Lower leg skin (tissue), 4 donors: ENCODE results near the gene ITPRID1. TPM values are rescaled to one million over a fixed set of nuclear protein-coding genes. Genes with fewer than 3 reads are reported as not detected.

Source experiments
- DNase-seq, 2 donors: peaks; one replicate each; pipeline ENCODE4 v3.0.0-alpha.2; 2019; ENCODE audit warnings: low spot score in 2 of 2
- H3K4me3 ChIP-seq: fragments of 200-600 bp; sonication (generic); 2 replicates; pipeline ENCODE4 v1.5.1; 2017; ENCODE audit warnings: mild to moderate bottlenecking, low read depth; ENCODE audit not compliant: poor library complexity, severe bottlenecking
- POLR2A ChIP-seq, 2 donors: fragments of 450-650 bp; IDR thresholded peaks; one replicate each; pipeline ENCODE4 v1.6.1; 2016 to 2017; ENCODE audit warnings: antibody characterized with exemption in 2 of 2, mild to moderate bottlenecking in 1 of 2, moderate library complexity in 1 of 2
- WGBS, 2 donors: methylation state at CpG; one replicate each; pipeline ENCODE4 v1.1.5; 2018; 5-methylcytosine and 5-hydroxymethylcytosine counted together
- intact Hi-C: fragments of 100-400 bp; cut with DNase I; formaldehyde crosslinking; loops from one replicate; pipeline ENCODE4 v1.15.0; 2023; ENCODE audit warnings: low total_unique reads
- total RNA-seq, 4 donors: library from RNA; depleted of rRNA; stranded (reverse); fragments of >200 nt; gene quantifications; one replicate each; pipeline ENCODE4 v1.1.0, GENCODE V29; 2016
- TF ChIP-seq, protein P1 (sequence below), 3 donors: fragments of 450-650 bp; IDR thresholded peaks; one replicate each; pipeline ENCODE4 v1.5.1; 2016; ENCODE audit warnings: antibody characterized with exemption in 3 of 3, mild to moderate bottlenecking in 3 of 3, moderate library complexity in 2 of 3

The ITPRID1 gene
- total RNA-seq, 4 donors from 2014 or later: 0.63 to 17.4 (median 9.6) TPM

DNA sequence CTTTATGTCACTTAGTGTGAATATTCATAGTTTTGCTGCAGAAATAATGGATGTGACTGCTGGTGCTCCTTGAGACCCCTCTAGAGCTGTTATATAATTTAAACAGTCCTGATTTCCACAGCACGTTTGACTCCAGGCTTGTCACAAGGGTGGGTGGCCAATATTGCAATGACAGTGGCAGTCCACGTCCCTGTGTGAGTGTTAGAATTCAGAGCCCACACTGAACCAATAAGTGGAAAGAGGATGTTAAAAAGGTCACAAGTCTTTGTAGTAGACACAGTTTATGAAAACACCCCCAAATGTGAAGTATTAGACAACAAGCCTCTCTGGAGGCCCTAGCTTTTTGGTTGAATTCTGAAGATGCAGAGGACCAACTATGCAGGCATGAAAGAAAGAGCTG is 175.1 kb downstream of the ITPRID1 start:
- intact Hi-C loops: no loop called here
- TF ChIP-seq, protein P1, sequence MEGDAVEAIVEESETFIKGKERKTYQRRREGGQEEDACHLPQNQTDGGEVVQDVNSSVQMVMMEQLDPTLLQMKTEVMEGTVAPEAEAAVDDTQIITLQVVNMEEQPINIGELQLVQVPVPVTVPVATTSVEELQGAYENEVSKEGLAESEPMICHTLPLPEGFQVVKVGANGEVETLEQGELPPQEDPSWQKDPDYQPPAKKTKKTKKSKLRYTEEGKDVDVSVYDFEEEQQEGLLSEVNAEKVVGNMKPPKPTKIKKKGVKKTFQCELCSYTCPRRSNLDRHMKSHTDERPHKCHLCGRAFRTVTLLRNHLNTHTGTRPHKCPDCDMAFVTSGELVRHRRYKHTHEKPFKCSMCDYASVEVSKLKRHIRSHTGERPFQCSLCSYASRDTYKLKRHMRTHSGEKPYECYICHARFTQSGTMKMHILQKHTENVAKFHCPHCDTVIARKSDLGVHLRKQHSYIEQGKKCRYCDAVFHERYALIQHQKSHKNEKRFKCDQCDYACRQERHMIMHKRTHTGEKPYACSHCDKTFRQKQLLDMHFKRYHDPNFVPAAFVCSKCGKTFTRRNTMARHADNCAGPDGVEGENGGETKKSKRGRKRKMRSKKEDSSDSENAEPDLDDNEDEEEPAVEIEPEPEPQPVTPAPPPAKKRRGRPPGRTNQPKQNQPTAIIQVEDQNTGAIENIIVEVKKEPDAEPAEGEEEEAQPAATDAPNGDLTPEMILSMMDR (IDR thresholded peaks at IDR 0.05): no peak
- no peak for TF ChIP-seq POLR2A (IDR thresholded peaks at IDR 0.05)
- no peak for DNase-seq
- H3K4me3 ChIP-seq: no peak overlapping the region
- 41 to 52% methylated on average over 2 of the region's 2 CpGs for WGBS, 2 donors

DNA sequence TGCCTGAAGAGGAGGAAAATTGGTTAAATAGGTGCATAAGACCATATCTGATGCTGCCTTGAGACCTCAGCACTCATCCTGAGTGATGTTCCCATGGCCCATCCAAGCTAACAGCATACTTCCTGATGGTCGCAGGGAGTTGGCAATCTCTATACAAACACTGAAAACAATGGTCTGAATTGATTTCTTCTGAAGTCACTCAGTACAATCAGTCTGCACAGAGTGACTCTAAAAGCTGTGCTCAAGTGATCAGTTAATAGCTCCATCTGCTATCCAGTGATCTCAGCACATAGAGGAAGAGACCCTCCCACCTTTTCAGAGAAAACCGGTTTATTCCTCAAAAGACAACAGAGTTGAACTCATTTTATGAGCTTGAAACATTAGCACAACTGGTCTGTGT is 177.0 kb downstream of the ITPRID1 start:
- 34 to 54% methylated on average over 2 of the region's 2 CpGs for WGBS, 2 donors
- intact Hi-C loops: no loop called here
- no peak for DNase-seq
- TF ChIP-seq, protein P1 (IDR thresholded peaks at IDR 0.05): no peak
- no peak for TF ChIP-seq POLR2A (IDR thresholded peaks at IDR 0.05)
- no peak overlapping the region for H3K4me3 ChIP-seq

DNA sequence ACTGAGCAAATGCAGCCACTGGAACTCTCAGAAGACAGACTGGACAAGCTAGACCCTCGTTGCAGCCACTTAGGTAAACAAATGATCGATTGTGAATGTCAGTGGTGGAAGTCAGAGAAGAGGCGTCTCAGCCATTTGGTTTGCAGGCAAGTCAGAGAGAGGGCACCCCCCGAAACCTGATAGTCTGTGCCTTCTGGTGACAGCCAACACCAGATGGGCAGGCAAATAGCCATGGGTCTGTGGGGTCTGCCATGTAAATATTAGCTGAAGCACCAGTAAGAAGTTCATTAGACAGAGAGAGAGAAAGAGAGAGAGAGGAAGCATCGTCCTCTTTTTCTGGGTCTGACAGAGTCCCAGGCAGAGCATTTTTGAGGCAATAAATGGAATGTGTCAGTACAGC is 178.6 kb downstream of the ITPRID1 start:
- no peak for TF ChIP-seq POLR2A (IDR thresholded peaks at IDR 0.05)
- TF ChIP-seq, protein P1 (IDR thresholded peaks at IDR 0.05): no peak
- intact Hi-C loops: no loop called here
- DNase-seq: no peak
- WGBS, 2 donors: 46 to 47% methylated on average over 5 of the region's 5 CpGs
- H3K4me3 ChIP-seq: no peak overlapping the region

DNA sequence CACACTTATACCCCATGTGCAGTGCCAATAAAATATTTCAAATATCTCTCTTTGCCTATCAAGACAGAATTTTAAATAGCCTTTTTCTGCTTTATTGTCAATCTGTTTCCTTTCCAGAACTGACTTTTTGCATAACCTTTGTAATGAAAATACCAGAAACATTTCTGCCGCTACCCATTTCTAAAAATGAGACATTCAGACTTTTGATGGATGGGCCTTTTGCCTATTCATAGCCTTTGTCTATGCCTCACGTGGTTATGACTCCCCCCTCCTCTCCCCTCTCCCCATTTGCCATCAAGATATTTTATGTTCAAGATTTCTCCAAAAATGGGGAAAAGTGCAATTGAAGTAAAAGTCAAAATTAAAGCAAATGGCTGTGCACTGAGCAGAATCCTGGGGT is 179.0 kb downstream of the ITPRID1 start:
- TF ChIP-seq, protein P1 (IDR thresholded peaks at IDR 0.05): no peak
- no peak for TF ChIP-seq POLR2A (IDR thresholded peaks at IDR 0.05)
- H3K4me3 ChIP-seq: no peak overlapping the region
- WGBS, 2 donors: 57 to 58% methylated on average over 2 of the region's 2 CpGs
- intact Hi-C loops: no loop called here
- DNase-seq: no peak

DNA sequence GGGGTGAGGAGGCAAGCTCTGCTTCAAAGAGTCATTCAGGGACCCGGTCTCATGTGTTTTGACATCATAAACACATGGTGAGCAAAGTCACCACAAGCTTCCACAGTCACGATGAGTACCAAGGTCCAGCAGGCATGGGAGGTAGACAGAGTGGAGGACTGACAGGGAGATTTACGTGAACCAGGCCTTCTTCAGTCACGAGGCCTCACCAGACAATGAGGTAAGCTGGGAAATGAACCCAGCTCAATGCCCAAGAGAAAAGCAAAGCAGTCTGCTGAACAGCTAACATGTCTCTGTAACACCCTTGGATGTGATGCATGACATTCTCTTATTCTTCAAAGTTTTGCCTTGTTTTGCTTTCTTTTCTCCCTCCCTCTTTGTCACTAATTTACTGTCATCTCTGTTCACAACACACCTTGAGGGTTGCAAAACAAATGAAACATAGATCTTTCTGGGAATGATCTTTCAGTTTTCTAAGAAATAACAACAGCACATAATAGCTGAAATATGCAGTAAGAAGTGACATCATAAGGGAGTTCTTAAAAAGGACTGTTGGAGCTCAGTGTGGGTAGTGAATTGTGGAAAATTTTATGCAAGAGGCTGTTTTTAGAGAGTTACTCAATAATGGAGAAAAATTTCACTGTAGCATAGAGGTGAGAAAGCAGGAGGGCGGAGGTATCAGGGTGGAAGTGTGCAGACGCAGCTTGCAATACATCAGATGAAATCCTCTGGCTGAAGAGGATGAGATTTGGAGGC is 182.1 kb downstream of the ITPRID1 start:
- intact Hi-C loops: no loop called here
- TF ChIP-seq, protein P1 (IDR thresholded peaks at IDR 0.05): no peak
- no peak for TF ChIP-seq POLR2A (IDR thresholded peaks at IDR 0.05)
- no peak for DNase-seq
- H3K4me3 ChIP-seq: no peak overlapping the region
- WGBS, 2 donors: 52 to 54% methylated on average over 6 of the region's 6 CpGs

DNA sequence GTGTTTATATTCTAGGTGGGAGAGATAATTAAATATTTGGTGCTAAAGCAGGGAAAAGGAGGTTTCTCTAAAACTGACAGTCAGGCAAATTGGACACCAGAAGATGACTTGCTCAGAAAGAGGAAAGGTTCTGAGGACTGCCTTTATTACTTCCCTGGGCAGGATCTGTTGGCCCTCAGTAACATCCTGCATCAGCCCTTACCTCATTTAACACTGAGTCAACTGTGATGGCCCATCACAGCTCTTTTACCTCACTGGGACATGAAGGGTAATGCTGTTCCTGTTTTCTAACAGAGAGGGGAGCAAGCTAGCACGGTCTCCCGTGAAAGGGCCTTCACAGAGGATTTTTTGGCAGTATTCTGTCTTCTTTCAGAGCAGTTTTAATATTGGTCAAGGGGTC is 185.2 kb downstream of the ITPRID1 start:
- intact Hi-C loops: no loop called here
- no peak overlapping the region for H3K4me3 ChIP-seq
- no peak for DNase-seq
- 60 to 65% methylated on average over 2 of the region's 2 CpGs for WGBS, 2 donors
- TF ChIP-seq, protein P1 (IDR thresholded peaks at IDR 0.05): no peak
- no peak for TF ChIP-seq POLR2A (IDR thresholded peaks at IDR 0.05)
